K562 (cell line): ENCODE data around the gene LHPP. TPM values are rescaled to one million over a fixed set of nuclear protein-coding genes. Genes with fewer than 3 reads are reported as not detected.

Experiments
- ARID3B ChIP-seq: fragments of 250-450 bp; sonication (Bioruptor Pico); IDR thresholded peaks from 2 replicates; pipeline ENCODE4 v1.4.0; 2020; ENCODE audit warnings: borderline replicate concordance
- ARNT ChIP-seq, 2 experiments: fragments of 450-650 bp; IDR thresholded peaks; 2 replicates each; pipeline ENCODE4 v1.6.1; 2016; ENCODE audit warnings: mild to moderate bottlenecking in 1 of 2
- BCL6 ChIP-seq: fragments of 250-450 bp; sonication (Bioruptor Pico); IDR thresholded peaks from 2 replicates; pipeline ENCODE4 v1.4.0; 2020
- CREB3 ChIP-seq: fragments of 450-650 bp; conservative IDR thresholded peaks from 2 replicates; pipeline ENCODE4 v1.6.1; 2016; ENCODE audit warnings: missing genetic modification characterization, low read depth, mild to moderate bottlenecking, missing compliant biosample characterization, moderate library complexity
- CREBBP ChIP-seq: IDR thresholded peaks from one replicate; pipeline ENCODE4 v1.6.1; 2012; ENCODE audit warnings: low read depth, mild to moderate bottlenecking, control low read depth, inconsistent platforms, low read length
- ETV5 ChIP-seq: sonication (generic); formaldehyde crosslinking; IDR thresholded peaks from 2 replicates; pipeline ENCODE4 v1.4.0; 2020; ENCODE audit warnings: low read depth, mild to moderate bottlenecking, missing genetic modification reagents
- HDAC2 ChIP-seq: fragments of 450-650 bp; IDR thresholded peaks from 2 replicates; pipeline ENCODE4 v1.6.1; 2016; ENCODE audit warnings: mild to moderate bottlenecking
- MITF ChIP-seq: IDR thresholded peaks from 2 replicates; pipeline ENCODE4 v1.6.1; 2014; ENCODE audit warnings: antibody characterized with exemption
- NCOR1 ChIP-seq: fragments of 450-650 bp; IDR thresholded peaks from 2 replicates; pipeline ENCODE4 v1.6.1; 2016; ENCODE audit warnings: mild to moderate bottlenecking, moderate library complexity
- NFIC ChIP-seq: fragments of 450-650 bp; IDR thresholded peaks from 2 replicates; pipeline ENCODE4 v1.6.1; 2017; ENCODE audit warnings: mild to moderate bottlenecking, inconsistent platforms
- POLR2A ChIP-seq: fragments of 450-650 bp; conservative IDR thresholded peaks from 2 replicates; pipeline ENCODE4 v1.6.1; 2016
- RAD21 ChIP-seq, 2 experiments: fragments of 250-450 bp in 1 of 2; fragments of 450-650 bp in 1 of 2; sonication (Bioruptor Pico) in 1 of 2; formaldehyde crosslinking in 1 of 2; IDR thresholded peaks in 1 of 2; conservative IDR thresholded peaks in 1 of 2; 2 replicates each; pipeline versions ENCODE4 v1.4.0 to v1.8.0; 2020 to 2022; ENCODE audit warnings: mild to moderate bottlenecking in 2 of 2, moderate library complexity in 1 of 2
- SRSF7 ChIP-seq: fragments of 200-400 bp; formaldehyde crosslinking; optimal IDR thresholded peaks from 2 replicates; pipeline ENCODE3; 2017; ENCODE audit warnings: mild to moderate bottlenecking, low read depth, low read length
- STAT6 ChIP-seq: sonication (generic); formaldehyde crosslinking; IDR thresholded peaks from 2 replicates; pipeline ENCODE4 v1.8.1; 2023; ENCODE audit warnings: mild to moderate bottlenecking, missing genetic modification reagents
- YBX1 ChIP-seq: fragments of 450-650 bp; IDR thresholded peaks from 2 replicates; pipeline ENCODE4 v1.7.1; 2016; ENCODE audit warnings: mild to moderate bottlenecking
- ZBTB5 ChIP-seq: fragments of 450-650 bp; IDR thresholded peaks from 2 replicates; pipeline ENCODE4 v1.6.1; 2017; ENCODE audit warnings: antibody characterized with exemption
- ZNF280A ChIP-seq: fragments of 450-650 bp; IDR thresholded peaks from 2 replicates; pipeline ENCODE4 v1.6.1; 2018; ENCODE audit warnings: mild to moderate bottlenecking, low read depth; ENCODE audit not compliant: partially characterized antibody
- ZNF766 ChIP-seq: fragments of 200-800 bp; sonication (Bioruptor generic); conservative IDR thresholded peaks from 2 replicates; pipeline ENCODE4 v1.6.1; 2016; ENCODE audit warnings: missing genetic modification characterization, missing compliant biosample characterization
- polyA plus RNA-seq, 8 experiments: library from polyadenylated mRNA; depleted of rRNA in 4 of 8; stranded (reverse) in 5 of 8; unstranded in 3 of 8; fragments of >200 nt; fragmentation: Nextera tagmentation in 2 of 8; fragmentation: Illumina TruSeq in 1 of 8; extraction: Ambion mirVana in 2 of 8; extraction: Trizol in 1 of 8; gene quantifications; 2 replicates each; pipeline versions ENCODE4 v1.2.1 to v1.2.3, GENCODE V29; 2011 to 2014; ENCODE audit warnings: inconsistent platforms in 1 of 8, missing spikeins in 1 of 8
- total RNA-seq, 7 experiments: library from RNA; depleted of rRNA in 6 of 7; stranded (reverse); fragments of >200 nt in 6 of 7; fragmentation: Illumina TruSeq in 2 of 7; extraction: Trizol in 2 of 7; gene quantifications; 2 replicates each; pipeline versions ENCODE4 v1.2.1 to v1.2.3, GENCODE V29; 2011 to 2021; ENCODE audit warnings: low replicate concordance in 1 of 7

Gene LHPP
- total and polyA plus RNA-seq, 9 of the 15 experiments (the other 6 are each of a cell fraction or from before 2014, with no cell fraction given) = 0.34 to 7.4 (median 3.0) TPM

- TF ChIP-seq STAT6 (CRISPR knock-in tag) = no peak
- TF ChIP-seq BCL6 = no peak
- no peak for TF ChIP-seq MITF
- TF ChIP-seq NFIC = peak; percentile 21; the same call in 1 of the 2 replicates
- TF ChIP-seq SRSF7 = no peak
- TF ChIP-seq CREB3 (tag) = no peak
- TF ChIP-seq CREBBP = no peak
- TF ChIP-seq YBX1 = no peak
- TF ChIP-seq HDAC2 = no peak
- no peak for TF ChIP-seq ARNT (IDR thresholded peaks at IDR 0.05)
- peak; percentile 94 for TF ChIP-seq POLR2A
- no peak for TF ChIP-seq NCOR1
- TF ChIP-seq ZNF280A = no peak
- no peak for TF ChIP-seq ZBTB5
- TF ChIP-seq ARID3B (CRISPR knock-in tag) = no peak
- no peak for TF ChIP-seq ZNF766 (CRISPR knock-in tag)
- no peak for TF ChIP-seq RAD21 (CRISPR knock-in tag; conservative IDR thresholded peaks at IDR 0.05 in 1 of 2, IDR thresholded peaks at IDR 0.05 in 1 of 2)
- TF ChIP-seq ETV5 (CRISPR knock-in tag) = no peak
Observed at GRCh38 chr10:124418726-124419501, 42.7 kb upstream of the LHPP start, which contains the start of gene OAT (continued).
